Psoas muscle (tissue), 8 donors: ENCODE measurements around the gene STEAP3. TPM values are rescaled to one million over a fixed set of nuclear protein-coding genes. Genes with fewer than 3 reads are reported as not detected.

Experiments used
- ATAC-seq, 4 donors: fragments of 200-7000 bp; cut with Tn5 transposase; one replicate each; pipeline ENCODE4 v1.9.1; 2020; ENCODE audit warnings: moderate library complexity in 3 of 4, mild to moderate bottlenecking in 2 of 4
- DNase-seq, 2 donors: peaks; one replicate each; pipeline ENCODE4 v3.0.0-alpha.2; 2020
- H3K27ac ChIP-seq: fragments of 200-600 bp; one replicate; pipeline ENCODE4 v1.8.0; 2022
- H3K27me3 ChIP-seq, 3 donors: fragments of 200-600 bp in 1 of 3; one replicate each; pipeline versions ENCODE4 v1.6.1 to v1.8.0; 2013 to 2022; ENCODE audit warnings: low read length in 2 of 3, mild to moderate bottlenecking in 2 of 3, moderate library complexity in 1 of 3; ENCODE audit not compliant: insufficient read depth in 3 of 3
- H3K36me3 ChIP-seq, 2 donors: fragments of 200-600 bp in 1 of 2; one replicate each; pipeline versions ENCODE4 v1.6.1 to v1.8.0; 2013 to 2022; ENCODE audit warnings: low read depth in 1 of 2, mild to moderate bottlenecking in 1 of 2, moderate library complexity in 1 of 2; ENCODE audit not compliant: insufficient read depth in 1 of 2
- H3K4me1 ChIP-seq: fragments of 200-600 bp; one replicate; pipeline ENCODE4 v1.8.0; 2022
- H3K4me3 ChIP-seq: fragments of 200-600 bp; one replicate; pipeline ENCODE4 v1.8.0; 2022; ENCODE audit warnings: mild to moderate bottlenecking
- H3K9me3 ChIP-seq: fragments of 200-600 bp; one replicate; pipeline ENCODE4 v1.8.0; 2022
- WGBS, 3 donors: extraction: QIAGEN DNeasy Blood & Tissue Kit; methylation state at CpG; one replicate each; pipeline versions ENCODE4 v1.1.6 to v1.1.7; 2013; 5-methylcytosine and 5-hydroxymethylcytosine counted together
- intact Hi-C, 2 donors: fragments of 100-400 bp; cut with DNase I; formaldehyde crosslinking; loops; one replicate each; pipeline versions ENCODE4 v1.11.0 to v1.14.2; 2022
- polyA plus RNA-seq, 3 donors: library from polyadenylated mRNA; stranded (reverse); fragments of 200-250 nt; gene quantifications; one replicate each; pipeline ENCODE4 v1.2.3, GENCODE V29; 2013
- total RNA-seq, 4 donors: library from RNA; stranded (reverse); fragmentation: NEBNext Ultra II Directional in 2 of 4; extraction: Animal tissue kit (Norgen Biotek cat#: 25700) in 2 of 4; gene quantifications; one replicate each; pipeline versions ENCODE4 v1.2.1 to v1.2.4, GENCODE V29; 2021 to 2023
- TF ChIP-seq, protein P1 (sequence below): fragments of 200-600 bp; IDR thresholded peaks from one replicate; pipeline ENCODE4 v1.8.0; 2022; ENCODE audit warnings: antibody characterized with exemption
- donor health status: healthy with polysubstance abuse.
- donor health status: DM: no; HTN: no; CAD: no; lungs with moderate emphysema.
- donor health status: Bipolar disorder and iron deficiency.
- donor health status: healthy.
- donor health status: DM: yes; HTN: yes; CAD: no.
- donor health status: DM: no; HTN: no; CAD: no.
- donor health status: DM: no; HTN: no; CAD: no.
- donor health status: DM: yes; HTN: yes; CAD: no.

STEAP3 gene
- total and polyA plus RNA-seq, 7 donors: 8.6 to 47.4 (median 15.7) TPM

DNA sequence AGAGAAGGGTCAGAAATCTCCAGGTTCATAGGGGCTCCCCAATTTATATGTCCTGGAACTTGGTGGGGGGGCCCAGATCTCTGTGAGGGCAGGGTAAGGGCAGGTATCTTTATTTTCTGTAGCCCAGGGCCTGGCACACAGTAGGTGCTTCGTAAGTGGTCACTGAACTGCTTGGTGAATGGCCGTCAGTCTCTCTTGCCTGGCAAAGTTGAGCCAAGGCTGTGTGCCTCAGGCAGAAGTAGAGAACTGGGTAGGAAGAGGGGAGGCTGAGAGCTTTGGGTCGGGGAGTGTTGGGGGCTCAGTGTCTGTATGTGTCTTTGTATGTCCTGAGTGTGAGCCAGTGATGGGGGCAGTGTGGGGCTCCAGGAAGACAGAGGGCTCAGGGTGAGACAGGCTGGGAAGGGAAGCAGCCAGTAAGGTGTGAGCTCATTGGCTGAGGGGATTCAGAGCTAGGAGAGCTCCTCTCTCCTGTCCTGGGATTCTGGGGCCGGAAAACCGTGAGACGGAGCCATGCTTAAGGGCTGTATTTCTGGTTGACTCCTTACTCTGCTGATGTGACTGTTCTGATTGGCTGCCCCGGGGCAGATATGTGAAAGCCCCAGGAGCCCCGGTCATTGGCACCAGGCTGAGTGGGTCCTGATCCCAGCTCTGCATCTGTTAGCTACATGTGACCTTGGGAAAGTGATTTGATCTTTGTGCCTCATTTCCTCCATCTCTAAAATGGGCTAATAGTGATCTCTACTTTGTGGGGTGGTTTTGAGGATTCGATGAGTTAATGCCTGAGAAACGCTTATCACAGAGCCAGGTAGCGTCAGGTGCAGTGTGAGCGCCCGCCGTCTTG is 30.3 kb downstream of the STEAP3 start:
- ATAC-seq: no peak
- peaks cover 27% of the 10 kb centered on the region for H3K4me1 ChIP-seq
- TF ChIP-seq, protein P1, sequence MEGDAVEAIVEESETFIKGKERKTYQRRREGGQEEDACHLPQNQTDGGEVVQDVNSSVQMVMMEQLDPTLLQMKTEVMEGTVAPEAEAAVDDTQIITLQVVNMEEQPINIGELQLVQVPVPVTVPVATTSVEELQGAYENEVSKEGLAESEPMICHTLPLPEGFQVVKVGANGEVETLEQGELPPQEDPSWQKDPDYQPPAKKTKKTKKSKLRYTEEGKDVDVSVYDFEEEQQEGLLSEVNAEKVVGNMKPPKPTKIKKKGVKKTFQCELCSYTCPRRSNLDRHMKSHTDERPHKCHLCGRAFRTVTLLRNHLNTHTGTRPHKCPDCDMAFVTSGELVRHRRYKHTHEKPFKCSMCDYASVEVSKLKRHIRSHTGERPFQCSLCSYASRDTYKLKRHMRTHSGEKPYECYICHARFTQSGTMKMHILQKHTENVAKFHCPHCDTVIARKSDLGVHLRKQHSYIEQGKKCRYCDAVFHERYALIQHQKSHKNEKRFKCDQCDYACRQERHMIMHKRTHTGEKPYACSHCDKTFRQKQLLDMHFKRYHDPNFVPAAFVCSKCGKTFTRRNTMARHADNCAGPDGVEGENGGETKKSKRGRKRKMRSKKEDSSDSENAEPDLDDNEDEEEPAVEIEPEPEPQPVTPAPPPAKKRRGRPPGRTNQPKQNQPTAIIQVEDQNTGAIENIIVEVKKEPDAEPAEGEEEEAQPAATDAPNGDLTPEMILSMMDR: no peak
- peaks cover 2 to 76% of the 10 kb centered on the region in 2 donors for H3K36me3 ChIP-seq
- DNase-seq: no peak
- peak overlapping the region; percentile 81 for H3K27ac ChIP-seq
- no peaks in the 10 kb centered on the region for H3K9me3 ChIP-seq
- intact Hi-C loops: no loop called here
- H3K4me3 ChIP-seq: no peak overlapping the region
- 82 to 91% (median 90%) methylated on average over 14 of the region's 14 CpGs for WGBS, 3 donors
- no peaks in the 10 kb centered on the region for H3K27me3 ChIP-seq

DNA sequence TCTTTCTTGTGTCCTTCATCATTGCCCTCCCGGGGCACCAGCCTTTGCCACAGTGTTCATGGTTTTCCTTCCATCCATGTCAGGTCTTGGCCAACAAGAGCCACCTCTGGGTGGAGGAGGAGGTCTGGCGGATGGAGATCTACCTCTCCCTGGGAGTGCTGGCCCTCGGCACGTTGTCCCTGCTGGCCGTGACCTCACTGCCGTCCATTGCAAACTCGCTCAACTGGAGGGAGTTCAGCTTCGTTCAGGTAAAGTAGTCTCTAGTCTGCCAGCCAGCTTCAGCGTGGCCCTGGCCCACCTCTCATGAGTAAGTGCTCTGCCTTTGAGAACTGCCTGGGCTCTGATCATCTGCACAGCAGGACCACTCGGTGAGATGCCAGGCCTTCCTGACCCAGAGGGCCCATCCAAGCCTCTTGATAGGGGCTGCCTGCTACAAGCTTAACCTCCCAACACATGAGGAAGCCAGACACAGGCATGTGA is 31.0 kb downstream of the STEAP3 start:
- Histone ChIP-seq H3K36me3 (peaks cover 2 to 70% of the 10 kb centered on the region in 2 donors), H3K9me3 (no peaks in the 10 kb centered on the region), H3K4me3 (no peak overlapping the region), H3K4me1 (peaks cover 27% of the 10 kb centered on the region), H3K27me3 (no peaks in the 10 kb centered on the region), H3K27ac (no peak overlapping the region)
- DNase-seq: no peak
- ATAC-seq: no peak
- TF ChIP-seq, protein P1: no peak
- intact Hi-C loops: no loop called here
- 92 to 96% (median 94%) methylated on average over 10 of the region's 10 CpGs for WGBS, 3 donors

DNA sequence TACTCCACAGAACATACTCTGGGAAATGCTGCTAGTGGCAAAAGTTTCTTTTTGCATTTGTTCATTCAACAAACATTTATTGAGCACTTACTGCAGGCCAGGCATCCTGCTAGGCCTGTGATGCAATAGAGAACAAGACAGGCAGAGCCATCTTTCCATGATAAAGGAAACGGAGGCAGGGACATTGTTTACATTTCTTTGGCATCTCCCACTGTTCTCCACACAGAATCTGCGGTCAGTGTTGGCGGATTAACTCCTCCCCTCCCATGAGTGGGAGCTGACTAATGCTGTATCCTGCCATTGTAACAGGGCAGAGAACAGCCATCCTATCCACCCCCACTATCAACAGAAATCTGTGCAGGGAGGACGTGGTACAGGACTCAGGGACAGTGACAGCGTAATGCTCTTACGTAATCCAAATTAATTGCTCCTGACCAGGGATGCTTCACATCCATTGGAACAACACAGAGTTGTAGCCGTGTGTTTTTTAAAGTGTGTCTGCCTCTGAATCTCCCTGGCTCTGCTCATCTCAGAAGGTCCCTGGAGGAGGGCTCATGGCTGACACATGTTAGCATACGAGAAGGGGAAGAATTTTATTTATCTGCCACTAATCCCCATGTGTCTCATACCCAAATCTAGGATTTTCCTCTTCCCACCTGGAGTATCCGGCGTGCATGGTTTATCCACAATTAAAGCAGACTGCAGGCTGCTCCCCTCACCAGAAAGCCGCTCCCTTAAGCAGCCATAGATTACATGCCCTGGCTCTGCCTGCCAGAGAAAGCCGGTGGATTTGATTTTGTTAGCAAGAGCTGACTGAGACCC is 32.3 kb downstream of the STEAP3 start:
- ATAC-seq: no peak
- H3K9me3 ChIP-seq: no peaks in the 10 kb centered on the region
- DNase-seq: no peak
- TF ChIP-seq, protein P1: no peak
- WGBS, 3 donors: 51 to 60% (median 59%) methylated on average over 12 of the region's 12 CpGs
- no peak overlapping the region for H3K4me3 ChIP-seq
- no peaks in the 10 kb centered on the region for H3K27me3 ChIP-seq
- peaks cover 27% of the 10 kb centered on the region for H3K4me1 ChIP-seq
- H3K36me3 ChIP-seq: peaks cover 2 to 56% of the 10 kb centered on the region in 2 donors
- intact Hi-C loops: no loop called here
- H3K27ac ChIP-seq: no peak overlapping the region

DNA sequence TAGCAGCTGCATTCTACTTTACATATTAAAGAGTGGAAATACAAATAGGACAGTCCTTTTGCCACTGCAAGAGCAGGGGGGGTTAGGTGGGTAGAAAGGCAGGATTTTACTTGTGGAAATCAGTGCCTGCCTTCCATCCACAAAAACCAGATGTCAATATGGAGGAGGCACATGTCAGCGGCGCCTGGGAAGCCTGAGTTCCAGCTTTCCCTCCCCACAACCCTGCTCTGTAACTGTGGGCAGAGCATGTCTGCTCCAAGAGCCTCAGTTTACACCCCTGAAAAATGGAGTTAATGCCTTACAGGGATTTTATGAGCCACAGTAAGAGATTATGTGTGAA is 32.9 kb downstream of the STEAP3 start:
- Histone ChIP-seq H3K4me1 (peaks cover 23% of the 10 kb centered on the region), H3K9me3 (no peaks in the 10 kb centered on the region), H3K36me3 (peaks cover 2 to 56% of the 10 kb centered on the region in 2 donors), H3K27me3 (no peaks in the 10 kb centered on the region), H3K4me3 (no peak overlapping the region), H3K27ac (no peak overlapping the region)
- no peak for DNase-seq
- intact Hi-C loops: no loop called here
- ATAC-seq: no peak
- 83 to 89% (median 86%) methylated on average over 2 of the region's 2 CpGs for WGBS, 3 donors
- TF ChIP-seq, protein P1: no peak
